Measurements from ENCODE around the gene SCAPER. TPM values are rescaled to one million over a fixed set of nuclear protein-coding genes. Genes with fewer than 3 reads are reported as not detected.

SCAPER gene
- total RNA-seq, 2 experiments from 2014 or later, result 10.4 to 22.3 TPM

DNA sequence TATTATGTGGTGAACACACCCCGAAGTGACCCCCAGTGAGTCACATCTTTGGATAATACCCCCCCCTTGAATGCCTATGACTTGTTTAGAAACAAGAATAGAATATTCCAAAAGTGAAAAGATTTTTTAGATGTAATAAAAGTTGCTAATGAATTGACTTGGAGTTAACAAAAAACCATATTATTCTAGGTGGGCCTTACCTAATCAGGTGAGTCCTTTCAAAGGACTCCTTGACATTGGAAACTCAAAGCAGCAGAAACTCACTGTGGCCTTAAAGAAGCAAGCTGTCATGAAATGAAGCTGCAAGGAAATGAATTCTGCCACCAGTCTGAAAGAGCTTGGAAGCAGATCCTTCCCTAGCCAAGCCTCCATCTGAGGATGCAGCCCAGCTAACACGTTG, 579.4 kb downstream of the SCAPER start:
- H3K27ac ChIP-seq (ENCODE audit: low read depth, low read length, poor library complexity, severe bottlenecking), result no peak overlapping the region
- H4K20me1 ChIP-seq (ENCODE audit: insufficient read depth, low read length), result no peaks in the 10 kb centered on the region
- H3K79me2 ChIP-seq (ENCODE audit: insufficient read depth, low read depth, low read length), result no peaks in the 10 kb centered on the region
- no peaks in the 10 kb centered on the region for H3K36me3 ChIP-seq (ENCODE audit: insufficient read depth, low read length)
- DNase-seq (ENCODE audit: low spot score), result no peak
- intact Hi-C loops (cut with micrococcal nuclease; ENCODE audit: unreplicated experiment), result no loop called here
- H3K9me2 ChIP-seq (ENCODE audit: insufficient read depth, low read length), result no peaks in the 10 kb centered on the region
- H3K9me3 ChIP-seq (ENCODE audit: low read length), result no peaks in the 10 kb centered on the region
- CTCF ChIA-PET (ENCODE audit: unreplicated experiment), result no interaction called here
- POLR2A ChIA-PET, result interaction anchor here (0.7 to 0.8 kb wide), 2 partner anchors 11 to 19 kb away, joined by 3 to 6 read pairs; partner anchors contain the start of gene ISL2
- H2AFZ ChIP-seq (ENCODE audit: low read length), result no peak overlapping the region
- H3K4me2 ChIP-seq (ENCODE audit: low read length), result no peak overlapping the region
- no peak overlapping the region for H3K4me3 ChIP-seq (ENCODE audit: low read depth, low read length, poor library complexity, severe bottlenecking)
- no TSS peak for BruUV-seq (replicated peaks)
- peaks cover 11% of the 10 kb centered on the region for H3K4me1 ChIP-seq (ENCODE audit: insufficient read depth, low read length, poor library complexity, severe bottlenecking)
- TF ChIP-seq, protein P1, sequence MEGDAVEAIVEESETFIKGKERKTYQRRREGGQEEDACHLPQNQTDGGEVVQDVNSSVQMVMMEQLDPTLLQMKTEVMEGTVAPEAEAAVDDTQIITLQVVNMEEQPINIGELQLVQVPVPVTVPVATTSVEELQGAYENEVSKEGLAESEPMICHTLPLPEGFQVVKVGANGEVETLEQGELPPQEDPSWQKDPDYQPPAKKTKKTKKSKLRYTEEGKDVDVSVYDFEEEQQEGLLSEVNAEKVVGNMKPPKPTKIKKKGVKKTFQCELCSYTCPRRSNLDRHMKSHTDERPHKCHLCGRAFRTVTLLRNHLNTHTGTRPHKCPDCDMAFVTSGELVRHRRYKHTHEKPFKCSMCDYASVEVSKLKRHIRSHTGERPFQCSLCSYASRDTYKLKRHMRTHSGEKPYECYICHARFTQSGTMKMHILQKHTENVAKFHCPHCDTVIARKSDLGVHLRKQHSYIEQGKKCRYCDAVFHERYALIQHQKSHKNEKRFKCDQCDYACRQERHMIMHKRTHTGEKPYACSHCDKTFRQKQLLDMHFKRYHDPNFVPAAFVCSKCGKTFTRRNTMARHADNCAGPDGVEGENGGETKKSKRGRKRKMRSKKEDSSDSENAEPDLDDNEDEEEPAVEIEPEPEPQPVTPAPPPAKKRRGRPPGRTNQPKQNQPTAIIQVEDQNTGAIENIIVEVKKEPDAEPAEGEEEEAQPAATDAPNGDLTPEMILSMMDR (conservative IDR thresholded peaks at IDR 0.05; ENCODE audit: low read length), result no peak

DNA sequence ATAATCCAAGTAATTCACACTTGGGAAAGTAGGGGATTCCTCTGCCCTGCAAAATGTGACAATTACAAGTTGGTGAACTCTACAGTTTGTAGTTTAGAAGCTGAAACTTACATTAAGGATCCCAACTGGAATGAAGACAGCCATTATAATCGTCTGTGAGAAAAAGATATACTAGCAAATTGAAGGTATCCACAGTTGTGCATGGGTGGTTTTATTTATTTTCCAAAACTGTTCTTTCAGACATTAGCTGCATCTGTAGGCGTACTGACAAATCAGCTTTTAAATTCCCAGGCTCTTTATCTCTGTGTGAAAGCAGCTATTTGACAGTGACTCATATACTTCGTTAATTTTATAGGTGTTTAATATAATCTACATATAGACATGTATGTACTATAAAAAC, 581.1 kb downstream of the SCAPER start:
- Histone ChIP-seq H2AFZ (ENCODE audit: low read length) (no peak overlapping the region), H3K4me2 (ENCODE audit: low read length) (no peak overlapping the region), H3K9me2 (ENCODE audit: insufficient read depth, low read length) (no peaks in the 10 kb centered on the region), H3K4me1 (ENCODE audit: insufficient read depth, low read length, poor library complexity, severe bottlenecking) (peaks cover 11% of the 10 kb centered on the region), H3K4me3 (ENCODE audit: low read depth, low read length, poor library complexity, severe bottlenecking) (no peak overlapping the region), H3K36me3 (ENCODE audit: insufficient read depth, low read length) (no peaks in the 10 kb centered on the region), H3K27ac (ENCODE audit: low read depth, low read length, poor library complexity, severe bottlenecking) (no peak overlapping the region), H3K79me2 (ENCODE audit: insufficient read depth, low read depth, low read length) (no peaks in the 10 kb centered on the region), H3K9me3 (ENCODE audit: low read length) (no peaks in the 10 kb centered on the region), H4K20me1 (ENCODE audit: insufficient read depth, low read length) (no peaks in the 10 kb centered on the region)
- POLR2A ChIA-PET, result interaction anchor here (1.1 to 1.6 kb wide), 2 partner anchors 11 to 12 kb away, joined by 3 to 9 read pairs; partner anchors contain the start of gene ISL2
- intact Hi-C loops (cut with micrococcal nuclease; ENCODE audit: unreplicated experiment), result no loop called here
- BruUV-seq (replicated peaks), result no TSS peak
- DNase-seq (ENCODE audit: low spot score), result no peak
- TF ChIP-seq EZH2phosphoT487 (IDR thresholded peaks at IDR 0.05; ENCODE audit: borderline replicate concordance, low read depth, low read length), result no peak
- TF ChIP-seq, protein P1 (conservative IDR thresholded peaks at IDR 0.05; ENCODE audit: low read length), result no peak
- CTCF ChIA-PET (ENCODE audit: unreplicated experiment), result no interaction called here

DNA sequence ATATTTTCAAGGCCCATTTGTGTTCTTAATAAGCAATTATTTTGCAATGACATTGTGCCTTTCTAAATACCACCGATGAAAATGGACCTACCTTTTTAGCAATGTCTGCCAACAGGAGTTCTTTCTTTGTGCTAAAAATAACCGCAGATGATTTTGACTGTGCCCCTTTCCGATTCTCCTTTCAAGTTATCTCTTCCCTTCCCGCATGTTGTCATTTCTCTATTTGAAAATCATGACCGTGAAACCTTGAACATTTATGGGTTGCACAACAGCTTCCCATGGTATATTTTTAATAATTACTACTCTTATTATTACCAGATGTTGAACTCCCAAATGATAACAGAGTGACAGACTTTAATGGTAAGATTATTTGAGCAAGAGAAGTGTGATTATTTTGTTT, 583.5 kb downstream of the SCAPER start:
- no peak for TF ChIP-seq EZH2phosphoT487 (IDR thresholded peaks at IDR 0.05; ENCODE audit: borderline replicate concordance, low read depth, low read length)
- TF ChIP-seq, protein P1 (conservative IDR thresholded peaks at IDR 0.05; ENCODE audit: low read length), result no peak
- Histone ChIP-seq H3K4me3 (ENCODE audit: low read depth, low read length, poor library complexity, severe bottlenecking) (no peak overlapping the region), H3K4me2 (ENCODE audit: low read length) (no peak overlapping the region), H3K9me3 (ENCODE audit: low read length) (no peaks in the 10 kb centered on the region), H3K9me2 (ENCODE audit: insufficient read depth, low read length) (no peaks in the 10 kb centered on the region), H3K27ac (ENCODE audit: low read depth, low read length, poor library complexity, severe bottlenecking) (no peak overlapping the region), H2AFZ (ENCODE audit: low read length) (no peak overlapping the region), H3K36me3 (ENCODE audit: insufficient read depth, low read length) (no peaks in the 10 kb centered on the region), H3K79me2 (ENCODE audit: insufficient read depth, low read depth, low read length) (no peaks in the 10 kb centered on the region), H4K20me1 (ENCODE audit: insufficient read depth, low read length) (no peaks in the 10 kb centered on the region), H3K4me1 (ENCODE audit: insufficient read depth, low read length, poor library complexity, severe bottlenecking) (peaks cover 11% of the 10 kb centered on the region)
- POLR2A ChIA-PET, result interaction anchor here (0.6 kb wide), 1 partner anchor 368 kb away, joined by 4 read pairs; no protein-coding TSS in a partner anchor
- intact Hi-C loops (cut with micrococcal nuclease; ENCODE audit: unreplicated experiment), result no loop called here
- DNase-seq (ENCODE audit: low spot score), result no peak
- BruUV-seq (replicated peaks), result no TSS peak
- CTCF ChIA-PET (ENCODE audit: unreplicated experiment), result no interaction called here

Measured in OCI-LY7 (cell line).